ENCODE results near the gene ABLIM3. TPM values are rescaled to one million over a fixed set of nuclear protein-coding genes. Genes with fewer than 3 reads are reported as not detected.

ABLIM3 gene
- total RNA-seq, 1 donor, result 24.9 TPM

DNA sequence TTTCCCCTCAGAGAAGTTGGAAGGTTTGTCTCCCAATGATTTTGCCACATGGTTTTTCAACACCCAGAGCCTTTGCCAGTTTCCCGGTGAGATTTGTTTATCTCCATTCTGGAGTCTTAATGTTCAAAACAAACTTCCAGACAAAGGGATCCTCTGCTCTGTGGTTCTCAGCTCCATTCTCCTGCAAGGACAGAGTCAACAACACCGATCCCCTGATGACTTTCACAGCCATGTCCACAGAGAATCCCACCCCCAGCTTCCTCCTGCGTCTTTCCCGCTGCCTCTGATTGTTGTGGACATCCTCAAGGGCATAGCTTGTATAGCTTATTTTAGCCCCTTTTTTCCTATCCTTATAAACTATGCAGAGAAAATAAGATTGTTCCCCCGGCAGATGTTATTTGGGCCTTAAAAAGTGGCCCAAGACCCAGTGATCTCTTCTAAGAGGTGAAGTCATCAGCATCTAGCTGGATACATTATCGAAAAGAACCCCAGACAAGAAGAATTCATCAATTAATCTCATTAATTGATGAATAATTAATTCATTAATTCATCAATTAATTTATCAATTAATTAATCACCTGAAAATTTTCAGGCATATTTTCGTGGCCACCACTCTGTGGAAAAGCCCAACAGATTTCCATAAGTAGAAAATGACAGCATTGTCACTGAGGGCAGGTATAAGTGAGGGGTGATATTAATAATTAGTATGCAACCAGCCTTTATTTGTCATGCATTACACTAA lies 2.9 kb upstream of the ABLIM3 start:
- TF ChIP-seq, protein P1, sequence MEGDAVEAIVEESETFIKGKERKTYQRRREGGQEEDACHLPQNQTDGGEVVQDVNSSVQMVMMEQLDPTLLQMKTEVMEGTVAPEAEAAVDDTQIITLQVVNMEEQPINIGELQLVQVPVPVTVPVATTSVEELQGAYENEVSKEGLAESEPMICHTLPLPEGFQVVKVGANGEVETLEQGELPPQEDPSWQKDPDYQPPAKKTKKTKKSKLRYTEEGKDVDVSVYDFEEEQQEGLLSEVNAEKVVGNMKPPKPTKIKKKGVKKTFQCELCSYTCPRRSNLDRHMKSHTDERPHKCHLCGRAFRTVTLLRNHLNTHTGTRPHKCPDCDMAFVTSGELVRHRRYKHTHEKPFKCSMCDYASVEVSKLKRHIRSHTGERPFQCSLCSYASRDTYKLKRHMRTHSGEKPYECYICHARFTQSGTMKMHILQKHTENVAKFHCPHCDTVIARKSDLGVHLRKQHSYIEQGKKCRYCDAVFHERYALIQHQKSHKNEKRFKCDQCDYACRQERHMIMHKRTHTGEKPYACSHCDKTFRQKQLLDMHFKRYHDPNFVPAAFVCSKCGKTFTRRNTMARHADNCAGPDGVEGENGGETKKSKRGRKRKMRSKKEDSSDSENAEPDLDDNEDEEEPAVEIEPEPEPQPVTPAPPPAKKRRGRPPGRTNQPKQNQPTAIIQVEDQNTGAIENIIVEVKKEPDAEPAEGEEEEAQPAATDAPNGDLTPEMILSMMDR (IDR thresholded peaks at IDR 0.05; ENCODE audit: insufficient read depth, low read length), result no peak
- no peak overlapping the region for H3K4me3 ChIP-seq (ENCODE audit: low read depth, low read length)
- DNase-seq (ENCODE audit: low read depth), result no peak

GRCh38 chr5:149140197-149141002 lies 893 bp upstream of the ABLIM3 start:
- TF ChIP-seq, protein P1 (IDR thresholded peaks at IDR 0.05; ENCODE audit: insufficient read depth, low read length), result no peak
- no peak for DNase-seq (ENCODE audit: low read depth)
- H3K4me3 ChIP-seq (ENCODE audit: low read depth, low read length), result no peak overlapping the region

GRCh38 chr5:149141957-149142851 lies 911 bp downstream of the ABLIM3 start:
- TF ChIP-seq, protein P1 (IDR thresholded peaks at IDR 0.05; ENCODE audit: insufficient read depth, low read length), result no peak
- H3K4me3 ChIP-seq (ENCODE audit: low read depth, low read length), result peak overlapping the region; percentile 77
- no peak for DNase-seq (ENCODE audit: low read depth)

DNA sequence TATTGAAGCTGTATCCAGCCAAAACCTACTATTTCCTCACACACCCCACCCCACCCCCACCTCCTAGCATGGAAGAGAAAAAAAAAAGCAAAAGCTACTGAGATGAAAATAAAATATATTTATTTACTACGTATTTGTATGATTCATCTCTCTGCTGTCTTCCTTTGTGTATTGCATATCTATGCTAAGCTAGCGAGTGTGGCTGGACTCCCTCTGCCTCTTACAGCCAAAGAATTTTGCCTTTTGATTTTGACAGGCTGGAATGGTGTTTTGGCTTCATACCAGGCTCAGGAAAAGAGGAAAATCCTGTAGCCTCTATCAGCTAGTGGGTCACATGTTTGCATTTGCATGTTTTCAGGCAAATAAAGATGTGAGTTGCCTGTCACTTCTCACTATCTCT lies 2.2 kb downstream of the ABLIM3 start:
- TF ChIP-seq, protein P1 (IDR thresholded peaks at IDR 0.05; ENCODE audit: insufficient read depth, low read length), result no peak
- H3K4me3 ChIP-seq (ENCODE audit: low read depth, low read length), result peak overlapping the region; percentile 14
- peak; percentile 96 for DNase-seq (ENCODE audit: low read depth)

- H3K4me3 ChIP-seq (ENCODE audit: low read depth, low read length), result no peak overlapping the region
- no peak for DNase-seq (ENCODE audit: low read depth)
- TF ChIP-seq, protein P1 (IDR thresholded peaks at IDR 0.05; ENCODE audit: insufficient read depth, low read length), result no peak
Observed at GRCh38 chr5:149144637-149145036, 3.3 kb downstream of the ABLIM3 start.

- no peak for DNase-seq (ENCODE audit: low read depth)
- TF ChIP-seq, protein P1 (IDR thresholded peaks at IDR 0.05; ENCODE audit: insufficient read depth, low read length), result no peak
- H3K4me3 ChIP-seq (ENCODE audit: low read depth, low read length), result no peak overlapping the region
Observed at GRCh38 chr5:149145138-149145537, 3.8 kb downstream of the ABLIM3 start.
